Urothelium cell line (cell line): ENCODE measurements around the gene CENPX.

ENCODE experiments used
- DNase-seq: peaks from one replicate; pipeline ENCODE4 v3.0.0; 2011; ENCODE audit warnings: low spot score, mixed read lengths
- FAIRE-seq: peaks from 2 replicates; lab custom pipeline; 2011; peaks lifted over from hg19 to GRCh38; lab: Jason Lieb, UNC

CENPX gene

GRCh38 chr17:82055023-82055964, 32.6 kb upstream of the CENPX start:
- no peak for DNase-seq
- FAIRE-seq: peak; percentile 37

GRCh38 chr17:82054351-82055022, 31.8 kb upstream of the CENPX start:
- DNase-seq: no peak
- no peak for FAIRE-seq

- FAIRE-seq: no peak
- DNase-seq: no peak
Observed at GRCh38 chr17:82053556-82054263, 31.0 kb upstream of the CENPX start.

- DNase-seq (no peak), FAIRE-seq (no peak)
Observed at GRCh38 chr17:82053130-82053529, 30.5 kb upstream of the CENPX start.

GRCh38 chr17:82052638-82053059, 30.0 kb upstream of the CENPX start:
- DNase-seq: no peak
- FAIRE-seq: no peak

- FAIRE-seq (peak; percentile 63), DNase-seq (peak; percentile 93)
Observed at GRCh38 chr17:82051776-82052637, 29.3 kb upstream of the CENPX start, which contains the start of the genes GPS1 and RFNG. Gene GPS1 (plus strand): TSS chr17:82051898. CDS start chr17:82051932, 34 bp downstream. Gene RFNG (minus strand): TSS chr17:82051811. CDS start chr17:82051766, 45 bp downstream.

GRCh38 chr17:82050761-82051641, 28.3 kb upstream of the CENPX start:
- DNase-seq: peak; percentile 36
- no peak for FAIRE-seq

- FAIRE-seq: peak; percentile 94
- DNase-seq: no peak
Observed at GRCh38 chr17:82050152-82050760, 27.6 kb upstream of the CENPX start.

- FAIRE-seq (no peak), DNase-seq (no peak)
Observed at GRCh38 chr17:82049521-82049971, 26.9 kb upstream of the CENPX start.

GRCh38 chr17:82049106-82049505, 26.4 kb upstream of the CENPX start:
- FAIRE-seq (peak; percentile 68), DNase-seq (no peak)

- FAIRE-seq (no peak), DNase-seq (no peak)
Observed at GRCh38 chr17:82048571-82048971, 25.9 kb upstream of the CENPX start.

- no peak for DNase-seq
- no peak for FAIRE-seq
Observed at GRCh38 chr17:82047914-82048570, 25.4 kb upstream of the CENPX start.

GRCh38 chr17:82047379-82047778, 24.7 kb upstream of the CENPX start:
- FAIRE-seq (peak; percentile 90), DNase-seq (no peak)

- FAIRE-seq (no peak), DNase-seq (no peak)
Observed at GRCh38 chr17:82046903-82047302, 24.2 kb upstream of the CENPX start.

GRCh38 chr17:82045936-82046484, 23.3 kb upstream of the CENPX start:
- FAIRE-seq (no peak), DNase-seq (no peak)

GRCh38 chr17:82043507-82043906, 20.8 kb upstream of the CENPX start:
- no peak for FAIRE-seq
- no peak for DNase-seq

- peak; percentile 98 for FAIRE-seq
Observed at GRCh38 chr17:82042649-82043048, 20.0 kb upstream of the CENPX start.

More at GRCh38 chr17:82042649-82043048, 20.0 kb upstream of the CENPX start:
- DNase-seq: no peak
